K562 (cell line): Measurements from ENCODE around the gene SCMH1. TPM values are rescaled to one million over a fixed set of nuclear protein-coding genes. Genes with fewer than 3 reads are reported as not detected.

ENCODE experiments used
- E2F6 ChIP-seq, 2 experiments: IDR thresholded peaks; 2 replicates each; pipeline ENCODE4 v1.6.1; 2011; ENCODE audit warnings: borderline replicate concordance in 1 of 2, control low read depth in 1 of 2, low read depth in 1 of 2, low read length in 1 of 2, mild to moderate bottlenecking in 1 of 2, mixed read lengths in 1 of 2, moderate library complexity in 1 of 2; ENCODE audit not compliant: insufficient read depth in 1 of 2, insufficient read length in 1 of 2, poor library complexity in 1 of 2, severe bottlenecking in 1 of 2; ENCODE audit errors: extremely low read depth in 1 of 2
- EWSR1 ChIP-seq: fragments of 450-650 bp; IDR thresholded peaks from 2 replicates; pipeline ENCODE4 v1.6.1; 2018; ENCODE audit warnings: borderline replicate concordance, mild to moderate bottlenecking, low read depth, moderate library complexity; ENCODE audit not compliant: partially characterized antibody
- GATAD2B ChIP-seq: fragments of 450-650 bp; IDR thresholded peaks from 2 replicates; pipeline ENCODE4 v1.6.1; 2017; ENCODE audit warnings: mild to moderate bottlenecking, borderline replicate concordance
- LEF1 ChIP-seq: fragments of 450-650 bp; IDR thresholded peaks from 2 replicates; pipeline ENCODE4 v1.6.1; 2016; ENCODE audit warnings: mild to moderate bottlenecking
- MTF1 ChIP-seq: fragments of 250-450 bp; sonication (Bioruptor Pico); IDR thresholded peaks from 2 replicates; pipeline ENCODE4 v1.9.0; 2021; ENCODE audit warnings: moderate library complexity, mild to moderate bottlenecking, inconsistent platforms, borderline replicate concordance
- STAG1 ChIP-seq: sonication (generic); formaldehyde crosslinking; IDR thresholded peaks from 2 replicates; pipeline ENCODE4 v1.5.0; 2020; ENCODE audit warnings: missing genetic modification reagents, borderline replicate concordance
- ZNF655 ChIP-seq: fragments of 250-450 bp; sonication (Bioruptor Pico); IDR thresholded peaks from 2 replicates; pipeline ENCODE4 v1.5.0; 2021
- polyA plus RNA-seq, 8 experiments: library from polyadenylated mRNA; depleted of rRNA in 4 of 8; stranded (reverse) in 5 of 8; unstranded in 3 of 8; fragments of >200 nt; fragmentation: Nextera tagmentation in 2 of 8; fragmentation: Illumina TruSeq in 1 of 8; extraction: Ambion mirVana in 2 of 8; extraction: Trizol in 1 of 8; gene quantifications; 2 replicates each; pipeline versions ENCODE4 v1.2.1 to v1.2.3, GENCODE V29; 2011 to 2014; ENCODE audit warnings: inconsistent platforms in 1 of 8, missing spikeins in 1 of 8
- total RNA-seq, 7 experiments: library from RNA; depleted of rRNA in 6 of 7; stranded (reverse); fragments of >200 nt in 6 of 7; fragmentation: Illumina TruSeq in 2 of 7; extraction: Trizol in 2 of 7; gene quantifications; 2 replicates each; pipeline versions ENCODE4 v1.2.1 to v1.2.3, GENCODE V29; 2011 to 2021; ENCODE audit warnings: low replicate concordance in 1 of 7
- TF ChIP-seq, protein P1 (sequence below), 2 experiments: fragments of 450-650 bp; IDR thresholded peaks; 2 replicates each; pipeline ENCODE4 v1.6.1; 2016
- TF ChIP-seq, protein P2 (sequence below): fragments of 450-650 bp; IDR thresholded peaks from 2 replicates; pipeline ENCODE4 v1.6.1; 2016; ENCODE audit warnings: missing biosample characterization, missing genetic modification characterization
- TF ChIP-seq, protein P3 (sequence below): fragments of 250-450 bp; sonication (Bioruptor Pico); IDR thresholded peaks from 2 replicates; pipeline ENCODE4 v1.5.0; 2020; ENCODE audit warnings: mild to moderate bottlenecking
- TF ChIP-seq, protein P4 (sequence below): IDR thresholded peaks from 2 replicates; pipeline ENCODE4 v1.6.1; 2014; ENCODE audit warnings: antibody characterized with exemption
- TF ChIP-seq, protein P5 (sequence below): fragments of 250-450 bp; sonication (Bioruptor Pico); IDR thresholded peaks from 2 replicates; pipeline ENCODE4 v1.8.0; 2021; ENCODE audit warnings: borderline replicate concordance, mild to moderate bottlenecking, moderate library complexity; ENCODE audit not compliant: poor library complexity, severe bottlenecking
- TF ChIP-seq, protein P6 (sequence below): fragments of 250-450 bp; sonication (Bioruptor Pico); IDR thresholded peaks from 2 replicates; pipeline ENCODE4 v1.4.0; 2020; ENCODE audit warnings: mild to moderate bottlenecking, moderate library complexity, borderline replicate concordance

SCMH1 gene
- total and polyA plus RNA-seq, 9 of the 15 experiments (the other 6 are each of a cell fraction or from before 2014, with no cell fraction given) = 8.5 to 37.0 (median 26.8) TPM

DNA sequence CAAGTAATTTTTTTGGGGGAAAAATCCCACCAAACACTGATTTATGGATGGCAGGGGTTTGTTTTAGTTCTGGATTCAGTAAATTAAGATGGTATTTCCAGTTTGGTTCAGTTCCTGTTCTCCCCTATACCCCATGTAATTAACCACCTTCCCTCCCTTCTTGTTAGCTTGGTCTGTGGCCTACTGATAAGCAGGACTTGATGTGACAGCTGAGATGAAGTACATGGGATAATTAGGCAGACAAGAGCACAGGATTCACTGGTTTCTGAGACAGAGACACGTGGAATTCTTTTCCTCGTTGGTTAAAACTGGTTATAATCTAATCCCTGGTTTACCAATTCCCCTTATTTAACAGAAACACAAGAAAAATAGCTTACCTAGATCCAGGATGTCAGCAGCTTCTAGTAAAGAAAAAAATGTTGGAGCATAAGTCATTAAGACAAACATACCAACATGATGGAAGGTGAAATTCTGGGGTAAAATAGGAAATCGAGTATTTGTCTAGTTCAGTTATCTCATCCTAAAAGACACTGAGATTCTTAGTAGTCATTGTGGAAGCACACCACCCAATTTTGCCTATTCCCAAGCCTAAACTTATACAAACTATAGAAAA is 81.5 kb downstream of the SCMH1 start (continued):
- TF ChIP-seq, protein P1, sequence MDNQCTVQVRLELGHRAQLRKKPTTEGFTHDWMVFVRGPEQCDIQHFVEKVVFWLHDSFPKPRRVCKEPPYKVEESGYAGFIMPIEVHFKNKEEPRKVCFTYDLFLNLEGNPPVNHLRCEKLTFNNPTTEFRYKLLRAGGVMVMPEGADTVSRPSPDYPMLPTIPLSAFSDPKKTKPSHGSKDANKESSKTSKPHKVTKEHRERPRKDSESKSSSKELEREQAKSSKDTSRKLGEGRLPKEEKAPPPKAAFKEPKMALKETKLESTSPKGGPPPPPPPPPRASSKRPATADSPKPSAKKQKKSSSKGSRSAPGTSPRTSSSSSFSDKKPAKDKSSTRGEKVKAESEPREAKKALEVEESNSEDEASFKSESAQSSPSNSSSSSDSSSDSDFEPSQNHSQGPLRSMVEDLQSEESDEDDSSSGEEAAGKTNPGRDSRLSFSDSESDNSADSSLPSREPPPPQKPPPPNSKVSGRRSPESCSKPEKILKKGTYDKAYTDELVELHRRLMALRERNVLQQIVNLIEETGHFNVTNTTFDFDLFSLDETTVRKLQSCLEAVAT (IDR thresholded peaks at IDR 0.05) = peak in 1 of 2 experiments; percentile 56; a peak in 1 of 4 replicates
- TF ChIP-seq GATAD2B (peak; percentile 58), EWSR1 (no peak), LEF1 (peak; percentile 93), MTF1 (CRISPR knock-in tag) (no peak), STAG1 (CRISPR knock-in tag) (no peak), E2F6 (IDR thresholded peaks at IDR 0.05; ENCODE audit: borderline replicate concordance in 1 of 2, extremely low read depth in 1 of 2, insufficient read depth in 1 of 2, insufficient read length in 1 of 2, low read depth in 1 of 2, low read length in 1 of 2, poor library complexity in 1 of 2, severe bottlenecking in 1 of 2) (peak in 1 of 2 experiments; percentile 38), ZNF655 (no peak)
- TF ChIP-seq, protein P2, sequence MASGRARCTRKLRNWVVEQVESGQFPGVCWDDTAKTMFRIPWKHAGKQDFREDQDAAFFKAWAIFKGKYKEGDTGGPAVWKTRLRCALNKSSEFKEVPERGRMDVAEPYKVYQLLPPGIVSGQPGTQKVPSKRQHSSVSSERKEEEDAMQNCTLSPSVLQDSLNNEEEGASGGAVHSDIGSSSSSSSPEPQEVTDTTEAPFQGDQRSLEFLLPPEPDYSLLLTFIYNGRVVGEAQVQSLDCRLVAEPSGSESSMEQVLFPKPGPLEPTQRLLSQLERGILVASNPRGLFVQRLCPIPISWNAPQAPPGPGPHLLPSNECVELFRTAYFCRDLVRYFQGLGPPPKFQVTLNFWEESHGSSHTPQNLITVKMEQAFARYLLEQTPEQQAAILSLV (tag) = no peak
- TF ChIP-seq, protein P3, sequence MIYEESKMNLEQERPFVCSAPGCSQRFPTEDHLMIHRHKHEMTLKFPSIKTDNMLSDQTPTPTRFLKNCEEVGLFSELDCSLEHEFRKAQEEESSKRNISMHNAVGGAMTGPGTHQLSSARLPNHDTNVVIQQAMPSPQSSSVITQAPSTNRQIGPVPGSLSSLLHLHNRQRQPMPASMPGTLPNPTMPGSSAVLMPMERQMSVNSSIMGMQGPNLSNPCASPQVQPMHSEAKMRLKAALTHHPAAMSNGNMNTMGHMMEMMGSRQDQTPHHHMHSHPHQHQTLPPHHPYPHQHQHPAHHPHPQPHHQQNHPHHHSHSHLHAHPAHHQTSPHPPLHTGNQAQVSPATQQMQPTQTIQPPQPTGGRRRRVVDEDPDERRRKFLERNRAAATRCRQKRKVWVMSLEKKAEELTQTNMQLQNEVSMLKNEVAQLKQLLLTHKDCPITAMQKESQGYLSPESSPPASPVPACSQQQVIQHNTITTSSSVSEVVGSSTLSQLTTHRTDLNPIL (CRISPR knock-in tag) = no peak; the same call in 1 of the 2 replicates
- TF ChIP-seq, protein P4, sequence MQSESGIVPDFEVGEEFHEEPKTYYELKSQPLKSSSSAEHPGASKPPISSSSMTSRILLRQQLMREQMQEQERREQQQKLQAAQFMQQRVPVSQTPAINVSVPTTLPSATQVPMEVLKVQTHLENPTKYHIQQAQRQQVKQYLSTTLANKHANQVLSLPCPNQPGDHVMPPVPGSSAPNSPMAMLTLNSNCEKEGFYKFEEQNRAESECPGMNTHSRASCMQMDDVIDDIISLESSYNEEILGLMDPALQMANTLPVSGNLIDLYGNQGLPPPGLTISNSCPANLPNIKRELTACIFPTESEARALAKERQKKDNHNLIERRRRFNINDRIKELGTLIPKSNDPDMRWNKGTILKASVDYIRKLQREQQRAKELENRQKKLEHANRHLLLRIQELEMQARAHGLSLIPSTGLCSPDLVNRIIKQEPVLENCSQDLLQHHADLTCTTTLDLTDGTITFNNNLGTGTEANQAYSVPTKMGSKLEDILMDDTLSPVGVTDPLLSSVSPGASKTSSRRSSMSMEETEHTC = peak; percentile 43; the same call in 1 of the 2 replicates
- TF ChIP-seq, protein P5, sequence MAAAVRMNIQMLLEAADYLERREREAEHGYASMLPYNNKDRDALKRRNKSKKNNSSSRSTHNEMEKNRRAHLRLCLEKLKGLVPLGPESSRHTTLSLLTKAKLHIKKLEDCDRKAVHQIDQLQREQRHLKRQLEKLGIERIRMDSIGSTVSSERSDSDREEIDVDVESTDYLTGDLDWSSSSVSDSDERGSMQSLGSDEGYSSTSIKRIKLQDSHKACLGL (CRISPR knock-in tag) = no peak
- TF ChIP-seq, protein P6, sequence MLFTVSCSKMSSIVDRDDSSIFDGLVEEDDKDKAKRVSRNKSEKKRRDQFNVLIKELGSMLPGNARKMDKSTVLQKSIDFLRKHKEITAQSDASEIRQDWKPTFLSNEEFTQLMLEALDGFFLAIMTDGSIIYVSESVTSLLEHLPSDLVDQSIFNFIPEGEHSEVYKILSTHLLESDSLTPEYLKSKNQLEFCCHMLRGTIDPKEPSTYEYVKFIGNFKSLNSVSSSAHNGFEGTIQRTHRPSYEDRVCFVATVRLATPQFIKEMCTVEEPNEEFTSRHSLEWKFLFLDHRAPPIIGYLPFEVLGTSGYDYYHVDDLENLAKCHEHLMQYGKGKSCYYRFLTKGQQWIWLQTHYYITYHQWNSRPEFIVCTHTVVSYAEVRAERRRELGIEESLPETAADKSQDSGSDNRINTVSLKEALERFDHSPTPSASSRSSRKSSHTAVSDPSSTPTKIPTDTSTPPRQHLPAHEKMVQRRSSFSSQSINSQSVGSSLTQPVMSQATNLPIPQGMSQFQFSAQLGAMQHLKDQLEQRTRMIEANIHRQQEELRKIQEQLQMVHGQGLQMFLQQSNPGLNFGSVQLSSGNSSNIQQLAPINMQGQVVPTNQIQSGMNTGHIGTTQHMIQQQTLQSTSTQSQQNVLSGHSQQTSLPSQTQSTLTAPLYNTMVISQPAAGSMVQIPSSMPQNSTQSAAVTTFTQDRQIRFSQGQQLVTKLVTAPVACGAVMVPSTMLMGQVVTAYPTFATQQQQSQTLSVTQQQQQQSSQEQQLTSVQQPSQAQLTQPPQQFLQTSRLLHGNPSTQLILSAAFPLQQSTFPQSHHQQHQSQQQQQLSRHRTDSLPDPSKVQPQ (CRISPR knock-in tag) = no peak
